Neural progenitor cell (in vitro differentiated cells): ENCODE results near the gene GAMT.

Experiments used
- CTCF ChIP-seq: fragments of 200-600 bp; sonication (generic); IDR thresholded peaks from 2 replicates; pipeline ENCODE4 v1.5.1; 2017; ENCODE audit warnings: antibody characterized with exemption, mild to moderate bottlenecking
- EZH2phosphoT487 ChIP-seq: fragments of 200-600 bp; sonication (generic); IDR thresholded peaks from 2 replicates; pipeline ENCODE4 v1.6.1; 2017; ENCODE audit warnings: antibody characterized with exemption

DNA sequence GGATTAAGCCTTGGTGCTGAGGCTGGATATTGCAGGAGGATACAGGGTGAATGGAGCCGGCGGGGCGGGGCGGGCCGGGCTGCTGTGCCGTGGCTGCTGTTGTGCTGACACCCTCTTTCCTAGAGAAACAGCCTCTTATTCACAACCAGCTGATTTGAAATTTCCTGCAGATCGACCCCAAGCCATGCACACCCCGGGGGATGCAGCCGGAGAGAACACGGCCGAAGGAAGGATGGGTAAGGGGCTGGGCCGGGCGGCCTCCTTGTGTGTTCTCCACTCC is 17.1 kb upstream of the GAMT start:
- TF ChIP-seq CTCF (no peak), EZH2phosphoT487 (no peak)
